Stimulated activated CD4-positive, alpha-beta T cell treated with anti-CD3 and anti-CD28 coated beads, Interleukin-2, amount 100 ng/mL, for 4 hours (primary cell): Measurements from ENCODE around the gene TMCO5A.

Experiments used
- DNase-seq: peaks from one replicate; pipeline ENCODE4 v3.0.0-alpha.2; 2020; ENCODE audit warnings: low read depth

TMCO5A gene

DNA sequence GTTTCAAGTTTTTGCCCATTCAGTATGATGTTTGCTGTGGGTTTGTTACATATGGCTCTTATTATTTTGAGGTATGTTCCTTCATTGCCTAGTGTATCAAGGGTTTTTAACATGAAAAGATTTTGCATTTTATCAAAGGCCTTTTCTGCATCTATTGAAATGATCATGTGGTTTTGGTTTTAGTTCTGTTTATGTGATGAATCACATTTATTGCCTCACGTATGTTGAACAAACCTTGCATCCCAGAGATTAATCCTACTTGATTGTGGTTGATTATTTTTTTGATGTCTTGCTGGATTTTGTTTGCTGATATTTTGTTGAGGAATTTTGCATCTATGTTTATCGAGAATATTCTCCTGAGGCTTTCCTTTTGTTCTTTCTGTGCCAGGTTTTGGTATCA, 39.4 kb downstream of the TMCO5A start:
- DNase-seq = no peak

- no peak for DNase-seq
Measured at GRCh38 chr15:37978231-37978630, 43.8 kb downstream of the TMCO5A start.

DNA sequence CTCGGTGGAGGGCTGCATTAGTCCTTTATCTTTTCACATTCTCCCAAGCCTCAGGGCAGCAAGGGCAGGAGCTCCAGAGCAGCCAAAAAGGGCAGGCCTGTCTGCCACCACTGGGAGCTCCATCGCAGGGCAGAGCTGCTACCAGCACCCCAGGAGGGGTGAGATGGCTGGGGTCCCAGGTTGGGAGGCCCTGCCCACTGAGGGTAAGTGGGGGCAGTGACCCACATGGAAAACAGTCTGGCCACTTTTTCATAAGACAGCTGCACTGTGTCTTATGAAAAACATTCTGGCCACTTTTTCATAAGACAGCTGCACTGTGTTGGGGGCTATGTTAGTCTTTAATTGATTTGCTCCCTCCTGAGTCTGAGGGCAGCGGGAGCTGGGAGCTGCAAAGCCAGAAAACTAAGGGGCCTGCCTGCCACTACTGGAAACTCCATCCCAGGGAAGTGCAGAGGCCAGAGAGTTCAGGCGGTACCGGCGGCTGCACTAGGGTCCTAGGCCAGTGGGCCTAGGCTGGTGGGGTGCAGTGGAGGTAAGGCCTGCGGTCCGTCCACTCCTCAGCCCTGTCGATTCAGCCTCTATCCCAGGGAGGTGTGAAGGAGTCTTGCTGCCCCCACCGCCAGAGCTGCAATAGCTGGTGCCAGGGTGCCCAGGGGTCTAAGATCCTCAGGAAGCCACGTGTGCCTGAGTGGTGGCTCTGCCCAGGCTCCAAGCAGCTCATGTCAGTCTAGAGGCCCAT, 45.4 kb downstream of the TMCO5A start:
- DNase-seq = no peak

- DNase-seq = no peak
Measured at GRCh38 chr15:37981201-37981600, 46.8 kb downstream of the TMCO5A start.

- no peak for DNase-seq
Measured at GRCh38 chr15:37981775-37982174, 47.3 kb downstream of the TMCO5A start.

DNA sequence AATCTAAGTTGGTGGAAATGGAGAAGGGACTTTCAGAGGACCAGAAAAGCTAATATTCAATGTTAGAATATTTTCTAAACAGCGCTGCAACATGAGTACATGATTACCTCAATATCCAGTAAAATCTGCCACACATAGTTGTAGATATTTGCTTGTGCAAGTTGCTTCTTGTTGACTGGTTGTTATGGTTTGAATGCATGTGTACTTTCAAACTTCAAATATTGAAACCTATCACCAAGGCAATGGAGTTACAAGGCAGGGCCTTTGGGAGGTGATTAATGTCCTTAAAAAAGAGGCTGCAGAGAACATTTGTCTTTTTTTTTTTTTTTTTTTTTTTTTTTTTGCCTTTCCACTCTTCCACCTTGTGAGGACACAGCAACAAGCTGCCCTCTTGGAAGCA, 49.9 kb downstream of the TMCO5A start:
- DNase-seq = no peak

- no peak for DNase-seq
Measured at GRCh38 chr15:37995461-37996347, 61.3 kb downstream of the TMCO5A start.
